ENCODE data around the gene NRL. TPM values are rescaled to one million over a fixed set of nuclear protein-coding genes. Genes with fewer than 3 reads are reported as not detected.

NRL gene
- total RNA-seq, result 3.6 and 4.8 TPM in 2 replicates

DNA sequence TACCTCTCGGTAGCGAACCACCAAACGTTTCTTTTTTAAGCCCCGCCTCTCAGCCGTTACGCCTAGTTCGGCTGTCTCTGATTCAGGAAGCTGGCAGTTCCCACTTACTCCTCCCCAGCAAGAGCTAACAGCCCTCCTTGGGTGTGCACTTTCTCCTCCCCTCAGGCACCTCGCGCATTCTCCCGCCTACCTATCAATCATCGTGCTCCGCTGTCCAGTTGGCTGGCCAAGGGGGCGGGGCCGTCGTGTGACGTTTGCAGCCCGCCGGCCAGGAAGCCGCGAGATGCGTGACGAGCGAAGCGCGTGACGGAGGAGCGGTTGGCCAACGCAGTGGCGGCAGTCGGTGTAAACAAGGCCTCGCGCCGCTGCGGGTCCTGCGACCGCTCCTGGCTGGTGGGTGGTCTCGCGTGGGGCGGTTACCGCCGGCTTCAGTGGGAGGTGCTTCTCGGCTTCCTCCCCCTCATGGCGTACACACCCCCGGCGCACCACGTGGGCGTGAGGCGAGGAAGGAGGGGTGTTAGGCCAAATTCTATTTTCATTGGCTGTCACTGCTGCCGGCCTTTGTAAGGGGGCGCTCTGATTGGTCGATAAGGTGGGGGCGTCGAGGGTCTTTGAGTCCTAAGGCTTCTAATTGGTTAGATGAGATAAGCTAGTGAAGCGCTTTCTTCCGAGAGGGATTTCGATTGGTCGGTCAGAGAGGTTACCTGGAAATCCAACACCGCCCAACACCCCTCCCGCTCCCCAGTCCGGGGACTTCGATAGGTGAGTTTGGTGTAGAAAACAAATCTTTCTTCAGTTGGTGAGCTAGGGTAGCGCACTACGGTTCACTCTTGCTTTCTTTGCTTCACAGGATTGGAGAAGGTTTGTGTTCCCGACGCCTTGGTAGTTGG, at the start of gene NRL, which contains the start of gene DCAF11:
NRL (minus strand) TSS at position 418 of the 890 bp plus-strand sequence. CDS start 32,101 bp downstream, outside the sequence.
DCAF11 (plus strand) TSS at position 246 of the 890 bp plus-strand sequence. CDS start 818 bp downstream, outside the sequence.
- DNase-seq (ENCODE audit: low read depth), result peak; percentile 99
- no peaks in the 10 kb centered on the region for H3K27me3 ChIP-seq (ENCODE audit: control insufficient read depth, insufficient read depth, low read length)
- peaks cover 3% of the 10 kb centered on the region for H3K36me3 ChIP-seq (ENCODE audit: control insufficient read depth, insufficient read depth, low read length)
- H3K4me3 ChIP-seq (ENCODE audit: low read depth, low read length), result peak within 1 kb of the TSS; percentile 65
- TF ChIP-seq, protein P1, sequence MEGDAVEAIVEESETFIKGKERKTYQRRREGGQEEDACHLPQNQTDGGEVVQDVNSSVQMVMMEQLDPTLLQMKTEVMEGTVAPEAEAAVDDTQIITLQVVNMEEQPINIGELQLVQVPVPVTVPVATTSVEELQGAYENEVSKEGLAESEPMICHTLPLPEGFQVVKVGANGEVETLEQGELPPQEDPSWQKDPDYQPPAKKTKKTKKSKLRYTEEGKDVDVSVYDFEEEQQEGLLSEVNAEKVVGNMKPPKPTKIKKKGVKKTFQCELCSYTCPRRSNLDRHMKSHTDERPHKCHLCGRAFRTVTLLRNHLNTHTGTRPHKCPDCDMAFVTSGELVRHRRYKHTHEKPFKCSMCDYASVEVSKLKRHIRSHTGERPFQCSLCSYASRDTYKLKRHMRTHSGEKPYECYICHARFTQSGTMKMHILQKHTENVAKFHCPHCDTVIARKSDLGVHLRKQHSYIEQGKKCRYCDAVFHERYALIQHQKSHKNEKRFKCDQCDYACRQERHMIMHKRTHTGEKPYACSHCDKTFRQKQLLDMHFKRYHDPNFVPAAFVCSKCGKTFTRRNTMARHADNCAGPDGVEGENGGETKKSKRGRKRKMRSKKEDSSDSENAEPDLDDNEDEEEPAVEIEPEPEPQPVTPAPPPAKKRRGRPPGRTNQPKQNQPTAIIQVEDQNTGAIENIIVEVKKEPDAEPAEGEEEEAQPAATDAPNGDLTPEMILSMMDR (IDR thresholded peaks at IDR 0.05; ENCODE audit: insufficient read depth, low read length, poor library complexity, severe bottlenecking), result no peak

DNA sequence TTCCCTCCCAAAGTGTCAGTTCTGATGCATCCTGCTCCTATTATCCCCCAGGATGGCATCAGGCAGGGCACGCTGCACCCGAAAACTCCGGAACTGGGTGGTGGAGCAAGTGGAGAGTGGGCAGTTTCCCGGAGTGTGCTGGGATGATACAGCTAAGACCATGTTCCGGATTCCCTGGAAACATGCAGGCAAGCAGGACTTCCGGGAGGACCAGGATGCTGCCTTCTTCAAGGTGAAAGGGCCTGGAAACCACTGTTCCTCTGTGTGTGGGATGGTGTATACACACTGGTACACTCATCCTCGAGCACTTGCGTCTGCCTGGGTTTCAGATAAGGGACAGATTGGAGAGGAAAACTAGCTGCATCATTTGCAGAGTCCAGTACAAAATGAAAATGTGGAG, 47.3 kb upstream of the NRL start:
- Histone ChIP-seq H3K36me3 (ENCODE audit: control insufficient read depth, insufficient read depth, low read length) (peaks cover 11% of the 10 kb centered on the region), H3K27me3 (ENCODE audit: control insufficient read depth, insufficient read depth, low read length) (no peaks in the 10 kb centered on the region), H3K4me3 (ENCODE audit: low read depth, low read length) (peak overlapping the region; percentile 66)
- no peak for DNase-seq (ENCODE audit: low read depth)
- TF ChIP-seq, protein P1 (IDR thresholded peaks at IDR 0.05; ENCODE audit: insufficient read depth, low read length, poor library complexity, severe bottlenecking), result no peak

DNA sequence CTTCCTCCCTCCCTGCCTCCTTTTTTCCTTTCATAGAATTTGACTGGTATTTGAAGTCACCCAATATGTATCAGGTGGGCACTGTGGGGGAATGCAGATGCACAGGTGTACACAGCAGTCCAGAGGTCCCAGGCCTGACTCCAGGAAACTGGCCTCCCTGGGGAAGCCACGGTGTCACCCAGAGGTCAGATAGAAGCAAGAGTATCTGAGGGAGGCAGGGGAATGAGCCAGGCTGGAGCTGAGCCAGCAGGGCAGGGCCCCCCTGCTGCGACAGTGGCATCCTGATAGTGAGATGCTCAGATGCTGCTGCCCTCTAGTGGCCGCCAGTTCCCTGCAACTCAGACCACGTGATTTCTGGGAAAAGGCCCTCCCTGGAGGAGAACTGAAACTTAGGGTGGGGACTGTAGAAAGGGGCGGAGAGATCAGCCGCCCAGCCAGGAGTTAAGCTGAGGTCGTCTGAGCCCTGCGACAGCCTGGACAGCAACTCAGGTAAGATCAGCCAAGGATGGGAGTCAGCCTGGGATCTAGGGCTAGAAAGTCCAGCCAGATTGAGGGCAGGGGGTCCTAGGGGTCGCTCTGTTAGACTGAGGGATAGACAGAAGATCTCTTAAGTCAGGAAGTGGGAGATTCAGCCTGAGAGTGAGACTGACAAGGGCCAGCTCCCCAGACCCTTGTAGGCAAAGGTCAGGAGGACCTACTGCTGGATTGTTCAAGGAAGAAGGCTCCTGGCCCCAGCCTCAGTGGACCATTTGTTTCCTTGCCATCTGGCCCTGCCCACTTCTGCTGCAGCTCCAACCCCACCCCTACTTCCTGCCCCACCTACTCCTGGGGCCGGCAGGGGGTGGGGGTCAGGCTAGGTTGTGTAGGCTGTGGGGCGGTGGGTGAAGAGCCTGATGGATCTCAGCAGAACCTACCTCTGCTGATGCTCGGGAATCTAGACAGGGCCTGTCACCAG, 46.4 kb upstream of the NRL start, which contains the start of gene IRF9:
IRF9 (plus strand) TSS at position 416 of the 955 bp plus-strand sequence. CDS start 880 bp downstream, outside the sequence.
- peaks cover 13% of the 10 kb centered on the region for H3K36me3 ChIP-seq (ENCODE audit: control insufficient read depth, insufficient read depth, low read length)
- DNase-seq (ENCODE audit: low read depth), result peak; percentile 73
- TF ChIP-seq, protein P1 (IDR thresholded peaks at IDR 0.05; ENCODE audit: insufficient read depth, low read length, poor library complexity, severe bottlenecking), result peak; percentile 91
- peak within 1 kb of the TSS; percentile 66 for H3K4me3 ChIP-seq (ENCODE audit: low read depth, low read length)
- H3K27me3 ChIP-seq (ENCODE audit: control insufficient read depth, insufficient read depth, low read length), result no peaks in the 10 kb centered on the region

DNA sequence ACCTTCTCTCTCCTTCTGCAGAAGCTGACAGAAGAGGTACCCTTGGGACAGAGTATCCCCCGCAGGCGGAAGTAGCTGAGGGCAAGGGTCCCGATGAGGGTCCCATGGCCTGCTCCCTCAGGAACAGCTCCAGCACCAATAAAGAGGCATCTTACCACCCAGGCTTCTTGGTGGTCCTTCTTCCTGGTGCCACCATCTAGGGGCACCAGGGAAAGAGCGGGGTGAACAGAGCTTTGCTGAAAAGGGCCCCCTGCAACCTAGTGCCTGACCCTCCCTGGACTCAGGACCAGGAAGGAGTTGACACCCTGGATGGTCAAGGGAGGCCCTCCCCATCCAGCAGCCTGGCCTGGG, 45.7 kb upstream of the NRL start:
- peaks cover 15% of the 10 kb centered on the region for H3K36me3 ChIP-seq (ENCODE audit: control insufficient read depth, insufficient read depth, low read length)

DNA sequence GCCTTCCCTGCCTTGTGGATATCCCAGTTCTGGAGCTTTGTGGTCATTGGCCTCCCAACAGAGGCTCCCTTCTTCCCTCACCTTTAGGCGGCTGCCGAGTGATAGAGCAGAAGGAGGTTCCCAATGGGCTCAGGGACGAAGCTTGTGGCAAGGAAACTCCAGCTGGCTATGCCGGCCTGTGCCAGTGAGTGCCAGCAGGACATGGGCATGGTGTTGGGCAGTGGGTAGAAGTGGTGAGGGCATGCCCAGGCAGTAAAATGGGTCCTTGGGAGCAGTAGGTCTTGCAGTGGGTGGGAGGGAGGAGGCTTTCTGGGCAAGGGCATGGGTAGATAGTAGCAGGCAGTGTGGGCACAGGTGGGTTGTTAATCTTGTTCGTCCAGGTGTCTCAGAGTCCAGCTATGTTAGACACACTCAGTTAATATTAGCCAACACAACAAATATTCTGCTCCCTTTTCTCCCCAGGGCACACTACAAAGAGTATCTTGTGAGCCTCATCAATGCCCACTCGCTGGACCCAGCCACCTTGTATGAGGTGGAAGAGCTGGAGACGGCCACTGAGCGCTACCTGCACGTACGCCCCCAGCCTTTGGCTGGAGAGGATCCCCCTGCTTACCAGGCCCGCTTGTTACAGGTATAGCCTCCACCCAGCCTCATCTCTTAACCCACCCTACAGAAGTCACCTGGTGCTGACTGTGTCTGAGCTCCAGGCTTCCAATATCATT, 45.2 kb upstream of the NRL start:
- Histone ChIP-seq H3K4me3 (ENCODE audit: low read depth, low read length) (no peak overlapping the region), H3K27me3 (ENCODE audit: control insufficient read depth, insufficient read depth, low read length) (no peaks in the 10 kb centered on the region), H3K36me3 (ENCODE audit: control insufficient read depth, insufficient read depth, low read length) (peaks cover 16% of the 10 kb centered on the region)
- DNase-seq (ENCODE audit: low read depth), result no peak
- TF ChIP-seq, protein P1 (IDR thresholded peaks at IDR 0.05; ENCODE audit: insufficient read depth, low read length, poor library complexity, severe bottlenecking), result no peak

More for the DNA sequence above, 45.7 kb upstream of the NRL start:
- Histone ChIP-seq H3K4me3 (ENCODE audit: low read depth, low read length) (no peak overlapping the region), H3K27me3 (ENCODE audit: control insufficient read depth, insufficient read depth, low read length) (no peaks in the 10 kb centered on the region)
- TF ChIP-seq, protein P1 (IDR thresholded peaks at IDR 0.05; ENCODE audit: insufficient read depth, low read length, poor library complexity, severe bottlenecking), result no peak
- DNase-seq (ENCODE audit: low read depth), result no peak

All from kidney epithelial cell (primary cell).